Endothelial cell of umbilical vein (primary cell): Measurements from ENCODE around the gene OR9G1. TPM values are rescaled to one million over a fixed set of nuclear protein-coding genes. Genes with fewer than 3 reads are reported as not detected.

Experiments
- BruUV-seq: library from RNA; stranded (reverse); fragments of 400-500 nt; replicated peaks from 2 replicates; lab custom pipeline; 2021; lab: Mats Ljungman, UMichigan
- CTCF ChIA-PET: fragments of 300-600, 350-600 bp; sonication (Branson Sonifier 250); formaldehyde crosslinking; loops from one replicate; lab custom pipeline; 2021; ENCODE audit warnings: antibody characterized with exemption, inconsistent platforms; lab: Charles Lee
- POLR2A ChIA-PET: fragments of 300-600, 350-600 bp; sonication (Branson Sonifier 250); formaldehyde crosslinking; loops from one replicate; lab custom pipeline; 2021; ENCODE audit warnings: antibody characterized with exemption, inconsistent platforms; lab: Charles Lee
- DNase-seq: peaks from one replicate; pipeline ENCODE4 v3.0.0-alpha.2; 2011; ENCODE audit warnings: low read depth, low spot score
- FAIRE-seq: peaks from 2 replicates; lab custom pipeline; 2011; peaks lifted over from hg19 to GRCh38; lab: Jason Lieb, UNC
- H2AFZ ChIP-seq: 2 replicates; pipeline ENCODE4 v1.6.0; 2012; ENCODE audit warnings: low read depth, low read length, control low read depth, inconsistent platforms
- H3K27ac ChIP-seq: 2 replicates; pipeline ENCODE4 v1.5.1; 2011; ENCODE audit warnings: low read depth, mild to moderate bottlenecking, control low read depth, low read length, moderate library complexity; ENCODE audit not compliant: insufficient read depth
- H3K27me3 ChIP-seq, 2 experiments: 2 replicates each; pipeline versions ENCODE4 v1.6.0 to v1.6.1; 2011; ENCODE audit warnings: low read length in 2 of 2, mixed read lengths in 1 of 2; ENCODE audit not compliant: control insufficient read depth in 2 of 2, insufficient read depth in 2 of 2
- H3K36me3 ChIP-seq, 2 experiments: 2 replicates in 1 of 2; 3 replicates in 1 of 2; pipeline ENCODE4 v1.5.1; 2011; ENCODE audit warnings: low read length in 2 of 2, mild to moderate bottlenecking in 1 of 2, moderate library complexity in 1 of 2; ENCODE audit not compliant: control insufficient read depth in 2 of 2, insufficient read depth in 2 of 2; ENCODE audit errors: extremely low read depth in 1 of 2
- H3K4me1 ChIP-seq: 3 replicates; pipeline ENCODE4 v1.5.1; 2011; ENCODE audit warnings: mild to moderate bottlenecking, low read length; ENCODE audit not compliant: control insufficient read depth, insufficient read depth; ENCODE audit errors: extremely low read depth
- H3K4me2 ChIP-seq: 2 replicates; pipeline ENCODE4 v1.6.1; 2011; ENCODE audit warnings: low read length, control low read depth, mixed read lengths; ENCODE audit not compliant: insufficient read depth
- H3K4me3 ChIP-seq, 3 experiments: fragments of 200-600 bp in 1 of 3; sonication (generic), shearing (Covaris generic) in 1 of 3; replicated peaks in 1 of 3; 2 replicates each; pipeline ENCODE4 v1.5.1; 2011 to 2016; ENCODE audit warnings: control low read depth in 3 of 3, low read length in 3 of 3, mild to moderate bottlenecking in 2 of 3, inconsistent platforms in 1 of 3, low read depth in 1 of 3, moderate library complexity in 1 of 3; ENCODE audit not compliant: insufficient read depth in 1 of 3
- H3K79me2 ChIP-seq: 2 replicates; pipeline ENCODE4 v1.6.0; 2012; ENCODE audit warnings: low read length, inconsistent platforms; ENCODE audit not compliant: control insufficient read depth, insufficient read depth
- H3K9ac ChIP-seq: replicated peaks from 2 replicates; pipeline ENCODE3; 2011; ENCODE audit warnings: low read length, control low read depth; ENCODE audit not compliant: insufficient read depth; ENCODE audit errors: extremely low read depth
- H3K9me1 ChIP-seq: replicated peaks from 3 replicates; pipeline ENCODE4 v1.6.0; 2011; ENCODE audit warnings: mild to moderate bottlenecking, low read length; ENCODE audit not compliant: control insufficient read depth, insufficient read depth; ENCODE audit errors: extremely low read depth
- H3K9me3 ChIP-seq: replicated peaks from 2 replicates; pipeline ENCODE4 v1.5.1; 2012; ENCODE audit warnings: low read length, inconsistent platforms; ENCODE audit not compliant: control insufficient read depth, insufficient read depth
- H4K20me1 ChIP-seq: replicated peaks from 2 replicates; pipeline ENCODE3; 2011; ENCODE audit warnings: mild to moderate bottlenecking, low read length; ENCODE audit not compliant: control insufficient read depth, insufficient read depth; ENCODE audit errors: extremely low read depth
- CTCF ChIP-seq, 2 donors: IDR thresholded peaks; 1 replicate in 1 of 2; 2 replicates in 1 of 2; pipeline ENCODE4 v1.5.1; 2011; ENCODE audit warnings: low read length in 2 of 2, mild to moderate bottlenecking in 2 of 2, moderate library complexity in 2 of 2, control low read depth in 1 of 2, inconsistent platforms in 1 of 2, low read depth in 1 of 2; ENCODE audit not compliant: insufficient read depth in 1 of 2; ENCODE audit errors: extremely low read depth in 1 of 2
- EZH2 ChIP-seq: IDR thresholded peaks from 2 replicates; pipeline ENCODE4 v1.6.1; 2012; ENCODE audit warnings: borderline replicate concordance, low read depth, mild to moderate bottlenecking, moderate library complexity, low read length, inconsistent platforms; ENCODE audit not compliant: severe bottlenecking
- FOS ChIP-seq: IDR thresholded peaks from 2 replicates; pipeline ENCODE4 v1.6.1; 2011; ENCODE audit warnings: mild to moderate bottlenecking, low read length, moderate library complexity, borderline replicate concordance; ENCODE audit not compliant: insufficient read depth
- GATA2 ChIP-seq: IDR thresholded peaks from 2 replicates; pipeline ENCODE4 v1.7.0; 2011; ENCODE audit warnings: low read depth, mild to moderate bottlenecking, moderate library complexity, mixed read lengths, low read length; ENCODE audit not compliant: insufficient read length, insufficient read depth
- JUN ChIP-seq: IDR thresholded peaks from 2 replicates; pipeline ENCODE4 v1.6.1; 2011; ENCODE audit warnings: borderline replicate concordance, low read depth; ENCODE audit not compliant: insufficient read length, insufficient read depth
- MAX ChIP-seq: IDR thresholded peaks from 2 replicates; pipeline ENCODE4 v1.6.1; 2011; ENCODE audit not compliant: insufficient read depth, insufficient read length
- MYC ChIP-seq: IDR thresholded peaks from one replicate; pipeline ENCODE4 v1.6.1; 2011; ENCODE audit warnings: mild to moderate bottlenecking, low read depth, low read length
- POLR2A ChIP-seq: IDR thresholded peaks from 2 replicates; pipeline ENCODE4 v1.6.1; 2012; ENCODE audit warnings: low read depth, mild to moderate bottlenecking, control low read depth, low read length
- POLR2AphosphoS5 ChIP-seq: IDR thresholded peaks from 2 replicates; pipeline ENCODE4 v1.6.1; 2012; ENCODE audit warnings: low read depth, mild to moderate bottlenecking, control low read depth, low read length, moderate library complexity; ENCODE audit not compliant: insufficient read depth
- dilution Hi-C: fragments of 300-500 bp; cut with MboI; formaldehyde crosslinking; loops from one replicate; pipeline ENCODE4 v1.15.0; 2019; ENCODE audit warnings: low sequenced_read_pairs; ENCODE audit not compliant: extremely low pct_ligation_motif_present
- intact Hi-C: fragments of 100-400 bp; cut with micrococcal nuclease; formaldehyde crosslinking; loops from one replicate; pipeline ENCODE4 v1.10.0; 2022
- polyA plus RNA-seq, 4 experiments: library from polyadenylated mRNA; depleted of rRNA in 3 of 4; stranded (reverse) in 3 of 4; unstranded in 1 of 4; fragments of >200 nt; gene quantifications; 2 replicates each; pipeline versions ENCODE4 v1.2.1 to v1.2.3, GENCODE V29; 2011 to 2012; ENCODE audit warnings: missing spikeins in 1 of 4
- total RNA-seq: library from RNA; stranded (reverse); gene quantifications from 2 replicates; pipeline ENCODE4 v1.2.3, GENCODE V29; 2021

Gene OR9G1
- total and polyA plus RNA-seq, 2 donors (not counting 3 experiments of a cell fraction or from before 2014, with no cell fraction given), result not detected

- no peaks in the 10 kb centered on the region for H3K79me2 ChIP-seq
- no peaks in the 10 kb centered on the region for H3K4me1 ChIP-seq
- CTCF ChIA-PET, result no interaction called here
- DNase-seq (no peak), FAIRE-seq (no peak)
- no TSS peak for BruUV-seq
- H2AFZ ChIP-seq, result no peak overlapping the region
- H3K9me1 ChIP-seq, result no peaks in the 10 kb centered on the region
- H3K4me2 ChIP-seq, result no peak overlapping the region
- intact Hi-C loops (no loop called here), dilution Hi-C loops (no loop called here)
- no peaks in the 10 kb centered on the region for H3K9me3 ChIP-seq
- POLR2A ChIA-PET, result no interaction called here
- no peak overlapping the region for H3K4me3 ChIP-seq
- no peak overlapping the region for H3K27ac ChIP-seq
- H3K9ac ChIP-seq, result no peak overlapping the region
- no peaks in the 10 kb centered on the region for H3K27me3 ChIP-seq
- TF ChIP-seq POLR2A (no peak), JUN (no peak), MAX (no peak), POLR2AphosphoS5 (no peak), CTCF (IDR thresholded peaks at IDR 0.05; ENCODE audit: extremely low read depth in 1 of 2, insufficient read depth in 1 of 2, low read depth in 1 of 2, low read length in 2 of 2) (no peak), FOS (no peak), MYC (no peak), GATA2 (no peak), EZH2 (no peak)
- H3K36me3 ChIP-seq, result no peaks in the 10 kb centered on the region
- H4K20me1 ChIP-seq, result no peaks in the 10 kb centered on the region
These were observed 15.3 kb downstream of the OR9G1 start for GRCh38 chr11:56714206-56714605.
